Testis (tissue), 3 donors: Measurements from ENCODE around the gene MAT2A. TPM values are rescaled to one million over a fixed set of nuclear protein-coding genes. Genes with fewer than 3 reads are reported as not detected.

Experiments used
- DNase-seq: peaks from one replicate; pipeline ENCODE4 v3.0.0-alpha.2; 2019
- H3K27ac ChIP-seq, 2 donors: fragments of 200-600 bp; sonication (generic); one replicate each; pipeline ENCODE4 v1.5.1; 2019
- H3K27me3 ChIP-seq: fragments of 200-600 bp; sonication (generic); one replicate; pipeline ENCODE4 v1.5.1; 2019
- H3K36me3 ChIP-seq: fragments of 200-600 bp; sonication (generic); one replicate; pipeline ENCODE4 v1.5.1; 2017; ENCODE audit warnings: low read depth; ENCODE audit errors: missing control alignments
- H3K4me1 ChIP-seq: fragments of 200-600 bp; sonication (generic); one replicate; pipeline ENCODE4 v1.5.1; 2019
- H3K4me3 ChIP-seq, 2 donors: fragments of 200-600 bp; sonication (generic); one replicate each; pipeline ENCODE4 v1.5.1; 2017 to 2019
- H3K9me3 ChIP-seq: fragments of 200-600 bp; sonication (generic); one replicate; pipeline ENCODE4 v1.5.1; 2017
- CTCF ChIP-seq, 3 experiments: fragments of 450-650 bp in 2 of 3; fragments of 200-600 bp in 1 of 3; sonication (generic) in 1 of 3; IDR thresholded peaks; one replicate each; pipeline ENCODE4 v1.5.1; 2016 to 2019; ENCODE audit warnings: antibody characterized with exemption in 3 of 3, mild to moderate bottlenecking in 2 of 3, moderate library complexity in 1 of 3
- POLR2A ChIP-seq: fragments of 450-650 bp; IDR thresholded peaks from one replicate; pipeline ENCODE4 v1.6.1; 2017; ENCODE audit warnings: antibody characterized with exemption, mild to moderate bottlenecking, moderate library complexity
- WGBS, 2 donors: methylation state at CpG; one replicate each; pipeline ENCODE4 v1.1.5; 2018; 5-methylcytosine and 5-hydroxymethylcytosine counted together
- intact Hi-C: fragments of 100-400 bp; cut with DNase I; formaldehyde crosslinking; loops from one replicate; pipeline ENCODE4 v1.15.1; 2023; ENCODE audit warnings: low total_unique reads
- polyA plus RNA-seq: library from polyadenylated mRNA; stranded (reverse); fragments of 350-450 nt; fragmentation: Illumina TruSeq; extraction: RNeasy Lipid Tissue Mini Kit (QIAGEN cat#74804); gene quantifications from one replicate; pipeline ENCODE4 v1.2.3, GENCODE V29; 2014; ENCODE audit warnings: low read depth, low replicate concordance; ENCODE audit not compliant: insufficient read depth
- total RNA-seq, 2 donors: library from RNA; depleted of rRNA; stranded (reverse); fragments of >200 nt; gene quantifications; one replicate each; pipeline ENCODE4 v1.2.3, GENCODE V29; 2016

The MAT2A gene
- total and polyA plus RNA-seq, 3 donors from 2014 or later, result 198 to 268 (median 219) TPM

- Histone ChIP-seq H3K4me1 (peaks cover 11% of the 10 kb centered on the region), H3K4me3 (no peak overlapping the region), H3K27me3 (no peaks in the 10 kb centered on the region), H3K27ac (no peak overlapping the region), H3K9me3 (no peaks in the 10 kb centered on the region), H3K36me3 (no peaks in the 10 kb centered on the region)
- TF ChIP-seq POLR2A (no peak), CTCF (IDR thresholded peaks at IDR 0.05) (no peak)
- DNase-seq, result no peak
- 76 to 85% methylated on average over 6 of the region's 6 CpGs for WGBS, 2 donors
- intact Hi-C loops, result no loop called here
Measured at GRCh38 chr2:85514323-85514722, 24.6 kb upstream of the MAT2A start.

GRCh38 chr2:85516653-85517389, 22.1 kb upstream of the MAT2A start:
- no peak for DNase-seq
- Histone ChIP-seq H3K27me3 (no peaks in the 10 kb centered on the region), H3K27ac (no peak overlapping the region), H3K4me3 (no peak overlapping the region), H3K4me1 (peaks cover under 1% of the 10 kb centered on the region), H3K9me3 (no peaks in the 10 kb centered on the region), H3K36me3 (no peaks in the 10 kb centered on the region)
- 70 to 75% methylated on average over 8 of the region's 8 CpGs for WGBS, 2 donors
- intact Hi-C loops, result no loop called here
- no peak for TF ChIP-seq POLR2A
- TF ChIP-seq CTCF (IDR thresholded peaks at IDR 0.05), result no peak

- 92 to 95% methylated on average over 6 of the region's 6 CpGs for WGBS, 2 donors
- intact Hi-C loops, result no loop called here
Measured at GRCh38 chr2:85522090-85522647, 16.8 kb upstream of the MAT2A start.

GRCh38 chr2:85523062-85523902, 15.7 kb upstream of the MAT2A start:
- no peak for TF ChIP-seq POLR2A
- no peak for TF ChIP-seq CTCF (IDR thresholded peaks at IDR 0.05)
- no peak for DNase-seq
- intact Hi-C loops, result no loop called here
- 84 to 87% methylated on average over 8 of the region's 8 CpGs for WGBS, 2 donors
- H3K27ac ChIP-seq, result no peak overlapping the region
- no peaks in the 10 kb centered on the region for H3K27me3 ChIP-seq
- H3K9me3 ChIP-seq, result no peaks in the 10 kb centered on the region
- no peaks in the 10 kb centered on the region for H3K36me3 ChIP-seq
- H3K4me1 ChIP-seq, result peaks cover 19% of the 10 kb centered on the region
- no peak overlapping the region for H3K4me3 ChIP-seq

More at GRCh38 chr2:85522090-85522647, 16.8 kb upstream of the MAT2A start:
- no peak overlapping the region for H3K27ac ChIP-seq
- H3K36me3 ChIP-seq, result no peaks in the 10 kb centered on the region
- peaks cover 19% of the 10 kb centered on the region for H3K4me1 ChIP-seq
- TF ChIP-seq CTCF (IDR thresholded peaks at IDR 0.05) (no peak), POLR2A (no peak)
- H3K27me3 ChIP-seq, result no peaks in the 10 kb centered on the region
- no peaks in the 10 kb centered on the region for H3K9me3 ChIP-seq
- no peak overlapping the region for H3K4me3 ChIP-seq
- DNase-seq, result no peak
